Measurements from ENCODE around the gene GARNL3.

GARNL3 gene

DNA sequence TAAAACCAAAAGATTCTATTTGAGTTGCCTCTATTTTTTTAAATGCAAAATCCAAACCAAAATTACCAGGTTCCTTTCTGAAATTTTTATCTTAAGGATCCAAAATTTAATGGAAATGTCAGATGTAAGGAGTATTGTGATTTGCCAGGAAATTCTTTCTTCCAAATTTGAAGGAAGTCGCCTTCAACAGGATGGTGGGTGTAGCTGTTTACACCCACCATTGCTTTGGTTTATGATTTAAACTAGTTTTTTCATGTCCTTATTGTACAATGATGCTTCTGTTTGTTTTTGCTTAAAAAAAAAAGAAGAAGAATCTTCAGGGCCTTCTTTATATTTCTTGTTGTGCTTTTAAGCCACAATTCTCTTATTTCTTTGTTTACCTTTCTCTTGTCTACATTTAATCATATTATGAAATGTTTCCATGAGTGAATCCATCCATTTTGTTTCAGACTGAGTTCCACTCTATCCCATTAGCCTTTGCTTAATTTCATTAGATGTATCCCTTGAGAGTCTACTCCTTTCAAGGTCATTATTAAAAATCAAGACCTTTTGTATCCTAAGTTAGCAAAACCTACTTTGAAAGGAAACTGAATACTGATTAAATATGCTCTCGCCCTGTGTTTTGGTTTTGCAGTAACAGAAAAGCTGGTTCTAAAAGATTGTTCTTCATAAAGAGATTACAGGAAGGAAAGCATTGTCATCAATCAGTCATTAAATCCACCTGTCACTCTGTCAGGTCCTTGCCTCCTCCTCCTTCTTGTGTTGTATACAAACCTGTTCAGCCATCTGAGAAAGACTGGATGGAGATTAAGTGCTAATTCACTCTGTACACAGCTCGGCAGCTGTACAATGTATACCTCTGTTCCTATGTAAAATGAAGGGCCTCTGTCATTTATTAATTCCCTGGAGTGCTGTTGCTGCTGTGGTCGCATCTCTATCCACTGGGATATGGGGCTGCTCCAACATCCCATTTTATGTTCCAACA lies 86.9 kb downstream of the GARNL3 start:
- DNase-seq (ENCODE audit: low spot score), result no peak

- DNase-seq (ENCODE audit: low spot score), result no peak
Measured at GRCh38 chr9:127353882-127354281, 89.3 kb downstream of the GARNL3 start.

GRCh38 chr9:127356906-127357305 lies 92.3 kb downstream of the GARNL3 start:
- DNase-seq (ENCODE audit: low spot score), result no peak

DNA sequence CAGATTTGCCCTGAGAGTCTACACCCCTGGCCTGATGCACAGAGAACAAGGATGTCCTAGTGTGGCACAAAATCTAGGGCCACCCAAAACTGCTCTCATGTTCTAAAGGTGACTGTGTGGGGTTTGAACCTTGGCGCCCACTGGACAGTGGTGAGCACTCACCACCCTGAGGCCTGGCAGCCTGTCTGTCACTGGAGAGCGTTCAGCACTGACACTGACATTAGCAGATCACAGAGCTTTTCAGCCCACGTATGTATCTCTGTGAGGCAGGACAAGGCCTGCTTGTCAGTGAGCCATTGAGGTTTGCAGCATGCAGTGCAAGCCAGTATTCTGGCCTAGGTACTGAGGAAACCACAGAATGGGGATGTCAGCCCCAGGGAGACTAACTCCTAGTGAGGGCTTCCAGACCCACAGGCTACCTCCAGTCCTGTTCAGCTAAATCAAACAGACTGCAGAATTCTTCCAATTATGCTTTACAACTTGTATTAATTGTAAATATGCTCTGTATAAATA lies 93.5 kb downstream of the GARNL3 start:
- no peak for DNase-seq (ENCODE audit: low spot score)

GRCh38 chr9:127358770-127359169 lies 94.2 kb downstream of the GARNL3 start:
- DNase-seq (ENCODE audit: low spot score), result no peak

DNA sequence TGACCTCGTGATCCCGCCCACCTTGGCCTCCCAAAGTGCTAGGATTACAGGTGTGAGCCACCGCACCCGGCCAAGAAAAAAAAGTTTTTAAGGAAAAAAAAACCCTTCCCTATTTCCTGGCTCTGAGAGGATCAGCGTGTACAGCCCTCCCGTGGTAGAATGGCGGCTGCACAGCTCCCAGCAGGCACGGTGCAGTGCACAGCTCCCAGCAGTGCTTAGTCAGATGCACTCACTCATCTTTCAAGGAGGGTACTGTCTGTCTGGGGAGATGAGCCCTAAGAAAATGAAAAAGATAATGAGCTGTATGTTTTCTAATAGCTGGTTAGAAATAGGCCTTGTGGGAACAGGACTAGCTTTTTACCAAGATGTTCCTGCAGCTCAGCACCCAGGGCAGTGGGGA lies 95.7 kb downstream of the GARNL3 start:
- no peak for DNase-seq (ENCODE audit: low spot score)

- DNase-seq (ENCODE audit: low spot score), result no peak
Measured at GRCh38 chr9:127360829-127361228, 96.3 kb downstream of the GARNL3 start.

GRCh38 chr9:127361561-127361960 lies 97.0 kb downstream of the GARNL3 start:
- DNase-seq (ENCODE audit: low spot score), result no peak

GRCh38 chr9:127362829-127363228 lies 98.3 kb downstream of the GARNL3 start:
- no peak for DNase-seq (ENCODE audit: low spot score)

GRCh38 chr9:127365461-127365860 lies 100.9 kb downstream of the GARNL3 start:
- no peak for DNase-seq (ENCODE audit: low spot score)

DNA sequence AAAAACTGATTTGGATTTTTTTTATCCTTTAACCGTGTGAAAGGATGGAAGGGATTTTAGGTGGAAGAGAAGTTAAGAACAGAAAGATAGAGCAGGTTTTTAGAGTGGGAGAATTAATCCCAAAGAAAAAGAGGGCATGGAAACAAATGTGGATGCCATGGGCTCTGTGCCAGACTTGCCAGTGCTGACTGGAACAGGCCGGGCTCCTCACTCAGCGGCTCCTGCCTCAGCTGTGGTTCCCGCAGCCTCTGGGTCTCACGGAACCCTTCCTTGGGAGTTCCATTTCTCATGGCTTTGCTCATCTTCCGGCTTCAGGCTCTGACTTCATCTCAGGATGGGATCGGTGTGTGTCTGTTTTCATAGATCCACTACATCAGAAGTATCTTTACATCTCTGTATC lies 102.0 kb downstream of the GARNL3 start:
- no peak for DNase-seq (ENCODE audit: low spot score)

GRCh38 chr9:127368852-127369402 lies 104.4 kb downstream of the GARNL3 start:
- DNase-seq (ENCODE audit: low spot score), result no peak

DNA sequence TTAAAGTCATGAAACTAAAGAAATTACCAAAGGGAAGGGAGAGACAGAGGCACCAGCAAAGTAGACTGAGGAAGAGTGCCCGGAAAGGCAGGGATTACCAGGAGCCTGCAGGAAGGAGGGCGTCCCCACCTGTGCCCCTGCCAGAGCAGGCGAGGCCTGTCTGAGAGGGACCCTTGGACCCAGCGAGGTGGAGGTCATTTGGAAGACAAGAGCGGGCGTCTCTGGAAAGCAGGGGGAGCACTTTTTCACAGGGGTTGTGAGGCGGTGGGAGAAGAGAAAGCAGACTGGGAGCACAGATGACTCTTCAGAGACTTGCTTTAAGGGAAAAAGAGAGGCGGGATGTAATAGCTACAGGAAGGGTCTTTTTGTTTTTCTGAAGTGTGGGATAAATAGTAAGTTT lies 104.9 kb downstream of the GARNL3 start:
- no peak for DNase-seq (ENCODE audit: low spot score)

DNA sequence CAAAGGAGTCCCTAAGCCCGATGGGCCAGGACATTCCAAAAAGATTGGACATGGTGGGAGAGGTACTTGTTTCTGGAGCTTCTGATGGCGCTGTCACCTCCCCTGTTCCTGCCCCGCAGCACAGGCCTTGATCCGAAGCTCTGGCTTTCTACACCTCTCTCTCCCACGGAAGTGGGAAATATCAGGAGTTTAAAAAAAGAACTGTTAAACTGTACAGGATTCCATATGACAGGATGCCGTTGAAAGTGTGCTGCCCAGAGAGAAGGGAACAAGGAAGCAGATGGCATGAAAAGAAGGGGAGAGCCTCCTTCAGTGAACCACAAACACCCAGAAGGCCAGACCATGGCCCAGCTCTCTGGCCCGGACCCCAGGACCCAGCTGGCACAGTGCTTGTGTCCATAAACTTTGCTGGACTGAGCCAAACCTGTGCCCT lies 105.6 kb downstream of the GARNL3 start:
- DNase-seq (ENCODE audit: low spot score), result no peak

DNA sequence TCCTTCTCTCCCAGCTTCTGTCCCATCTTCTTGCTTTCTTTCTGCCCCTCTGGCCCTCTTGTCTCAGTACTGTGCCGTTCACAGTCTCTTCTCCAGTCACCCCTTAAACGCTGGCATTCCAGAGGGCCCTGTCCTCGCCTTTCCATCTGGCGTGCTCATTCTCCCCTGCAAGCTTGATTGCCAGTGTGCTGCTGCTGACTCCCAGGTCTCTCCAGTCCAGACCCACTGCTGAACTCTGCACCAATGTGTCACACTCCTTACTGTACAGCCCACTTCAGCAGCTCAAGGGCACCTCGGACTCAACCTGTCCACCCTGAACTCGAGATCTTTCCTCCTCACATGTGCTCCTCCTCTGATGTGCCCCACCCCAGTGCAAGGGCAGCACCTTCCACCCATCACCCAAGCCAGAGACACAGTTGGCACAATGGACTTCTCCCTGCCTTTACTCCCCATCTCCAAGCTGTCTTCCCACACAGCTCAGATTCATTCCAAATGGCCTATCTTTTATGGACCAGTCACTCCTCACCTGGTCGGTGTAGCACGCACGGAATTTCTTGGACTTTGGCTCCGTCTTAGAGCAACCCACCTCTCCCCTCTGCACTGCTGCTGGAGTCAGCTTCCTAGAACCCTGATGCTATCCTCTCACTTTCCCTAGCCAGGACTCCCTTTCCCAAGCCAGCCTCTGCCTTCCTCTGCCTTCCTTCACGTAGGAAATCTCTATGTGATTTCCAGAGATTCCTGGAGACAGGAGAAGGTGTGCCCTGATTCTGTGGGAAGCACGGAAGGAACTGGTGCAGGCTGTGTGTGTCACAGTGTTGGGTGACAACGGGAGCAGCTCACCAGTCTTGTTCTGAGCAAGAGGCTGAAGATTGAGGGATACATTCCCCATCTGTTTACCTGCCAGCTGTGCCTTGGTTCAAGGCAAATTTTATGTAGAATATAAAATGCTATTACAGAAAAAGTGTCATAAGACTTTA lies 106.4 kb downstream of the GARNL3 start:
- no peak for DNase-seq (ENCODE audit: low spot score)

- DNase-seq (ENCODE audit: low spot score), result no peak
Measured at GRCh38 chr9:127380479-127380878, 115.9 kb downstream of the GARNL3 start.

- no peak for DNase-seq (ENCODE audit: low spot score)
Measured at GRCh38 chr9:127382541-127382940, 118.0 kb downstream of the GARNL3 start.

DNA sequence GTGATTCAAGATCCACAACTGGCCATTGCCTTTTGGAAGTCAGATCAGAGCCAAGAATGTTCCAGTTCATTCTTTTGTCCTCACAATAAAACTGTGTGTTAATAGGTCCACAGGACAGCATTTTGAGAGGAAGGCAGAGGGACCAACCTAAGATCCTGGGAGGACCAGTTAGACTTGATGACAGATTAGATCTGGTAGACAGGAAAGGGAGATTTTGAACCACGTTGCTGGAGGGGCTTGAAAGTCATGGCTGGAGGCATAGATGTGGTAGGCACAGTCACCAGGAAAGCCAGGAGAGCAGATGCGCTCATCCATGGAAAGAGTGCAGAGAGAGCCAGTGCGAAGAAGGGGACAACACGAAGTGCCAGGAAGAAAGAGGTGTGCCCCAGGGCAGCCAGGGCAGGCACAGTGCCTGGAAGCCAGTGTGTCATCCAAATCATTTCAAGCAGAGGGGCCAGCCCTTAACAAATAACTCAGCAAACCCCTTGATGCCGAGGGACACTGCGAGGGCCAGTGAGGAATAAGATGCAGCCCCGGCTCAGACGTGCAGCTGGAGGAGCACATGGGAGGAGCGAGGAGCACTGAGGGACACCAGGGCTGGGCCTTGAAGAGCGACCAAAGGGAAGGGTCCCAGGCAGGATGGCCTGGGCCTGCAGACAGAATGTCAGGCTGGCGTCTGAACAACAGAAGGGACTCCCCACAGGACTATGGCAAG lies 119.6 kb downstream of the GARNL3 start:
- DNase-seq (ENCODE audit: low spot score), result no peak

GRCh38 chr9:127384901-127385300 lies 120.3 kb downstream of the GARNL3 start:
- no peak for DNase-seq (ENCODE audit: low spot score)

- DNase-seq (ENCODE audit: low spot score), result no peak
Measured at GRCh38 chr9:127386249-127386648, 121.7 kb downstream of the GARNL3 start.

DNA sequence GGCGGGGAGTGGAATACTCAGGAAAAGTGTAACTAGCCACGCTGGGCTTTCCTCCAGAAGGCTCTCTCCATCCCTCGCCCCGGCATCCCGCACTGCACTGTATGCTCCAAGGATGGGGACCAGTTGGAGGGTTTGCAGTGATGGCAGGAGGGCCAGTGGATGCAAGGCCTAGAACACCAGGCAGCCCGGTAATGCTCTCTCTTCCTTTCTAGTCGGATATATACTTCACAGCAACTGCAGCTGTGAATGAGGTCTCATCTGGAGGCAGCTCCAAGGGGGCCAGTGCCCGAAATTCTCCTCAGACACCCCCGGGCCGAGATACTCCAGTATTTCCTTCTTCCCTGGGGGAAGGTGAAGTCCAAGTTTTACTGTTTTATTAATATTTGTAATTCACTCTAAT lies 122.4 kb downstream of the GARNL3 start:
- no peak for DNase-seq (ENCODE audit: low spot score)

Data from LoVo (cell line).